GM18861 (cell line): ENCODE data around the gene SCYL1.

ENCODE experiments used
- ATAC-seq: cut with Tn5 transposase; IDR thresholded peaks from one replicate; pipeline ENCODE4 v1.9.1; 2021; ENCODE audit not compliant: unreplicated experiment

Gene SCYL1

GRCh38 chr11:65579291-65579690 lies 54.4 kb downstream of the SCYL1 start:
- ATAC-seq = no peak

- ATAC-seq = no peak
Measured at GRCh38 chr11:65580031-65580692, 55.3 kb downstream of the SCYL1 start.

- ATAC-seq = no peak
Measured at GRCh38 chr11:65580756-65581155, 55.9 kb downstream of the SCYL1 start.

DNA sequence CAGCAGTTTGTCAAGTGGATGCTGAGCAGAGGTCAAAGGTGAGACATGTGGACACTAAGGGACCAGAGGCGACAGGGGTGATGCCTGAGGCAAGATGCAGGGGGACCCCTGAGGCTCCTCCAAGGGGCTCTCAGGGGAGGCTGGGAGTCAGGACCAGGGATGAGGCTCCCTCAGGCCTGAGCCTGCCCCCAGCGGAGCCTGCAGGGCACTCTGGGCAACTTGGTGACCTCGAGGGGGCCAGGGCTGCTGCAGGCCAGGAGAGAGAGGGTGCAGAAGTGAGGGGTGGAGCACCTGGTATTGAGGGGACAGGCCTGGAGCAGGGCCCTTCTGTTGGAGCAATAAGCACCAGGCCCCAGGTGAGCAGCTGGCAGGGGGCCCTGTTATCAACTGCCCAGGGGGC lies 57.0 kb downstream of the SCYL1 start:
- ATAC-seq = no peak

DNA sequence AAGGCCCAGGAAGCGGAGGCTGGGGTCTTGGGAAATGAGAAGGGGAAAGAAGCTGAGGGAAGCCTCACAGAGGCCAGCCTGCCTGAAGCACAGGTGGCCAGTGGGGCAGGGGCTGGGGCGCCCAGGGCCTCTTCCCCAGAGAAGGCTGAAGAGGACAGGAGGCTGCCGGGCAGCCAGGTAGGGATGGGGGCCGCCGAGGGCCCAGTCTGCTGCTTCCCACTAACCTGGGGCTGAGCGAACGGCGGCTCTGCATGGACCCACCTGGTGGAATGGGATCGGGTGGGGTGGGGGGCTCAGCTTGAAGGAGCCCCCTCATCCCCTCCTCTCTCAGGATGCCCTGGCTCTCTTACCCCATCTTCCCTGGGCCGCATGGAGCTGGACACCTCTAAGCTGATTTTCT lies 58.7 kb downstream of the SCYL1 start:
- no peak for ATAC-seq

DNA sequence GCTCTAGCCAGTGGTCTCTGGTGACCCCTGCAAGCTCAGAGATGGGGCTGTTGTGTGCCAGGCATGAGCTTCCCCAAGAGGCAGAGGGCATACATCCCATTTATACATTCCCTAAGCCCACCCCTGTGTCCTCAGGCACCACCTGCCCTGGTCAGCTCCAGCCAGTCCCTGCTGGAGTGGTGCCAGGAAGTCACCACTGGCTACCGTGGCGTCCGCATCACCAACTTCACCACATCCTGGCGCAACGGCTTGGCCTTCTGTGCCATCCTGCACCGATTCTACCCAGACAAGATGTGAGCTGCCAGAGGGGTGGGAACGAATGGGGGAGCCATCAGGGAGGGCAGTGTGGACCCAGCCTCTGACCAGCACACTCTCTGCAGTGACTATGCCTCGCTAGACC lies 59.2 kb downstream of the SCYL1 start:
- no peak for ATAC-seq

DNA sequence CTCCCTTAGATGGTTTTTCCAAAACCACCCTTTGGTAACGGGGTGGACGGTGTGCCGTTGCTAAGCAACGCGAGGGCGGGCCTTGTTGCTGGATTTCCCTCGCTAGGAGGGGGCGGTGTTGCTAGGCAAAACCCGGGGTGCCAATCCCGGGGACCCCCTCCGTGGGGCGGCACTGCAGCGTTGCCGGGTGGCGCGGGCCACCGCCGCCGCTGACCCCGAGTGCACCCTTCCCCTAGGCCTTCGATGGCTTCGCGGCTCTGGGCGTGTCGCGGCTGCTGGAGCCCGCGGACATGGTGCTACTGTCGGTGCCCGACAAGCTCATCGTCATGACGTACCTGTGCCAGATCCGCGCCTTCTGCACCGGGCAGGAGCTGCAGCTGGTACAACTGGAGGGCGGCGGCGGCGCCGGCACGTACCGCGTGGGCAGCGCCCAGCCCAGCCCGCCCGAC lies 59.9 kb downstream of the SCYL1 start:
- no peak for ATAC-seq

DNA sequence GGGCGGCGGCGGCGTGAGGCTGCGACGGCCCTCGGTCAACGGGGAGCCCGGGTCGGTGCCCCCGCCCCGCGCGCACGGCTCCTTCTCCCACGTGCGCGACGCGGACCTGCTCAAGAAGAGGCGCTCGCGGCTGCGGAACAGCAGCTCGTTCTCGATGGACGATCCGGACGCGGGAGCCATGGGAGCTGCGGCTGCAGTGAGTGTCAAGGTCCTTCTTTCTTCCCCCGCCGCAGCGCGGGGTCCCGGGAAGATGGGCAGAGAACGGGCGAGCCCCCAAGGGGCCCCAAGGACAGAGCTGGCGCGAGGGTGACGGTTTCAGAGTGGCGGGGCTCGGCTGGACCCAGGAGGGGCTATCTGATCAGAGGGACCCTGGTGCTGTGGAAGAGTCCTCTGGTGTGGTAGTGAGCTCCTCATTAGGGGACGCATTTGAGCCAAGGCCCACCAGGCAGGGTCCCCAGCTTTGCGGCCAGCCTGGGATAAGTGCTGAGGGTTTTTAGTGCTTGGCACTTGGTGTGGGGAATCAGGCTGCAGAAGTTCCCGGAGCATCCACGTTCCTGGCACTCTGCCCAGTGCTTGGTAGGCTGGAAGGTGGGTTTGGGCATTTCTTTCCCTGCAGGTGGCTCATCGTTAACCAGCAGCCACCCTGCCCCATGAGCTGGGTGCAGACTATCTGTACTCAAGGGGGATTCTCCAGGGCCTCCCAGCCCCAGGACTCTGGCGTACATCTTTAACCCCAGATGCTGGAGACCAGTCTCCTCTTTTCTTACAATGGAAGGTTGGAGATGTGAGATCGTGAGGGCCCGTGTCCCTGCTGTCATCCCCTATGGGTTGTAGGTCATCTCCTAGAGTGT lies 60.7 kb downstream of the SCYL1 start:
- no peak for ATAC-seq

GRCh38 chr11:65586247-65586630 lies 61.4 kb downstream of the SCYL1 start:
- ATAC-seq = no peak

DNA sequence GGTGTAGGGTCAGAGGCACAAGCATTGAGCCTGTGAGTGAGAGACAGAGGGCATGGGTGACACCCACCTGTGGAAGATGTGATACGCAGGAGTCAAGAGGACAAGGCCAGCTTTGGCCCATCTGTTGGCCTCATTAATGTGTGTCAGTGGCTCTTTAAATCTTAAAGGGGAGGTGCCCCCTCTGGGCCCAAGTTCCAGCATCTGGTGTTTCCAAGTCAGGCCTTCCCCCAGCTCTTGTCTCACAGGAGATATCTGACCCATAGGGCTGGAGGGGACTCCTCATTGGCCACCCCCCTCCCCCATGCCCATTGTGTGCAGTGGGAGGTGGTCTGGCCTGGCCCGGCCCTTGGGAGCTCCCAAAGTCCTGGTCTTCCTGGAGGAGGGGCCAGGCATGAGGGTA lies 61.8 kb downstream of the SCYL1 start:
- ATAC-seq = no peak
